Iris pigment epithelial cell (primary cell): ENCODE measurements around the gene PSEN1.

Experiments
- DNase-seq: peaks from one replicate; pipeline ENCODE4 v3.0.0-alpha.2; 2011; ENCODE audit warnings: low read depth

The PSEN1 gene

DNA sequence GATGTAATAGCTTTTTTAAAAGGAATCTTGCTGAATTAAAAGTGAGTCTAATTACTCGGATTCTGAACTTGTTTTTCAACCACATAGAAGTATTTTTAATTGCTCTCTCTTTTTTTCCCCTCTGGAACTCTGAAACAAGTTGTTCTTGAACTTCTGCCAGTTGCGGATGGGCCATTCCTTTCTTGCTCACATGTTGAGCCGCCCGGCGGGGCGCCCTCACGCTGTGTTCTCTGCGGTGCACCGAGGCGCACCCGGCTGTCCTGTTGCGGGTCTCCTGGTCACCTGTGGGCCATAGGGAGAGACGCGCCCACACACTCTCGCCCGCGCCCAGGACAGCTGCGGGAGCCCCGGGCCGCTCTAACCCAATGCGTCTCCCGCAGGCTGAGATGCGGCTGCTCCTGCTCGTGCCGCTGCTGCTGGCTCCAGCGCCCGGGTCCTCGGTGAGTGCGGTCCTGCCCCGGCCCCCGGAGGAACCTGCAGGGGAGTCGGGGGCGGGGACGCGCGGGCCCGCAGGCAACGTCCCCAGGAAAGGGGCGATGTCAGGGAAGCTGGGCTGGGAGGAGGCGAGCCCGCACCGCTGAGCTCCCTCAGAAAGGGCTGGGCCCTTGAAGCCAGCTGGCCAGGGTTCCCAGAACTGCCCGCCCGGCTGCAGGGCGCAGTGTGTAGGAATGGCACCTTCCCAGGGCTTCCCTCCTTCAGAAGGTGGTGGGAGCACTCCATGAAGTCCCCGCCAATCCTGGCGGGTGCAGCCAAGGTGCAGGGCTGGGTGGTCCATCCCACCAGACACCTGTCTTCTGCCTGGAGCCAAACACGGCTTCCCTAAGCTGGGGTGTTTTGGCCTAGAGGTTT lies 103.3 kb downstream of the PSEN1 start:
- DNase-seq, result peak; percentile 78

DNA sequence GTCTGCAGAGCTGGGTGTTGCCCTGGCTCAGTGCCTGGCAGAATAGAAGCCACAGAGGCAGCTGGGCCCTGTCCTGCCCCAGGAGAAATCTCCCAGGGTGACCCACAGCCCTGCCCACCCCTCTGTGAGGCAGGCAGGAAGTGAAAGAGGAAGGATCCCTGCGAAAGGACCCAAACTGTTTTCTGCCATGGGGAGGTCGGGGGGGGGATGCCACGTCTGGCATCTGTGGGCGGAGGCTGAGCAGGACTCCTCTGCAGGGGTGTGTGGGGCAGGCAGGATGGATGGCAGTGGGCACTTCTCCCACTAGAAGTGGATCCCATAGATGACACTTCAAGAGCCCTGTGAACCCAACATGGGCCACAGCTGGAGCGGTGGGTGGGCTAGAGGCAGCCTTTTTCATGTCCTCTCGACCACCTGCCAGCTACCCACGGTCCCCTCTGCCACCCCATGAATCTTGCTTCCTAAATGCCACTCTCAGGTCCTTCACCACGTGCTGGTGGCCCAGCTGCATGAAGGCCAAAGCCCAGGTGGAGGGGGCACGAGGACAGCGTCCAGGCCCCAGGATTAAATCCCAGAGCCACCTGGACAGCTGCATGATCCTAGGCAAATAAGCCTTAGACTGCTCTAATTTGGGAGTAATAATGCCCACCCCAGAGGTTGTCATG lies 104.6 kb downstream of the PSEN1 start:
- DNase-seq, result no peak

DNA sequence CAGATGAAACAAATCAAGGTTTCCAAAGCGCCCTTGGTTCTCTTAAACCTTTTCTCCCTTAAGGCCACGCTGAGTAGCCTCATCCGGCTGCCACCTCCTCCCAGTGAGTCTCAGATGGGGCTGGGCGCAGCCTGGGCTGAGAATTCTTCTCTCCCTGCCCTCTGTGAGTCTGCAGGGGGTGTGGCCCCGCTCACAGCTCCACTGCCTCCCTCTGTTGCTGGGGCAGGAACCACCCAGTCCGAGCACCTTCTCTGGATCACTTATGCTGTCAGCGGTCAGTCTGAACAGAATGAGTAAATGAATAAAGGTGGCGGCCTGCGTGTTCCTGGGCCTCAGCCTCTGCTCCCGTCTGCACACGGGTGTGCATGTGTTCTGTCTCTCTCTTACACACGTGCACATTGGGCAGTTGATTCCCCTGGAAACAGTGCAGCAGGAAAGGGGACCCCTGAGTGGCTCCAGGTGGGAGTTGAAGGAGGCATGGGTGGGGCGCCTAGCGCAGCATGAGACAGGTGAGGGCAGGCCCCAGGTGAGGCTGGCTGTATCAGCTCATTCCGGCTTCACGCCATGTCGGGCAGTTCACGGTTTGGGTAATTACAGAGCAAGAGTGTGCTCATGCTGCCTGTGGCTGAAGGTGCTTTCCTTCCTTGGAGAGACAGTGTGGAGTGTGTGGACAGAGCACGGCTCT lies 105.3 kb downstream of the PSEN1 start:
- DNase-seq, result no peak

DNA sequence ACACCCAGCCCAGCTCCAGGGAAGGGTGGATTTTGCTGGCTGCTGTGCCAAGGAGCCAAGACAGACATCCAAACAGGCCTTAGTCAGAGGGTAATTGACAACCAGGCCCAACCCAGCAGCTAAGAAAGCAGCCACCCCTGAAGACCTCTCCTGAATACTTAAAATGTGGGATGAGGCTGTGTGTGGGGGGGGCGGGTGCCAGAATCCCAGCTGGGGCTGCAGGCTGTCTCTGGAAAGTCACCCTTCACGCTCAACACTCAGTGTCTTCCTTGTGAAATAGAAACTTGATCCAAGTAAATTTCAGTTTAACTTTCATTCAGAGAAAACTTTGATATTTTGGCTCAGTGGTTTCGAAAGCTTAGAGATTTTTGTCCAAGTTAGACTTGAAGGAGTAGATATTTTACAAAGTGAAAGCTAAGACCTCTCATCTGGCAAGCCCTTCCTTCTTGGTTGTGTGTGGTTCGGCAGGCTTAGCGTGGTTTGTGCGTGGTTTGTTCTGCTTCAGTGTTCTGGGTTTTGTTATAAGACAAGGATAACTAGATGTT lies 106.1 kb downstream of the PSEN1 start:
- DNase-seq, result peak; percentile 32

DNA sequence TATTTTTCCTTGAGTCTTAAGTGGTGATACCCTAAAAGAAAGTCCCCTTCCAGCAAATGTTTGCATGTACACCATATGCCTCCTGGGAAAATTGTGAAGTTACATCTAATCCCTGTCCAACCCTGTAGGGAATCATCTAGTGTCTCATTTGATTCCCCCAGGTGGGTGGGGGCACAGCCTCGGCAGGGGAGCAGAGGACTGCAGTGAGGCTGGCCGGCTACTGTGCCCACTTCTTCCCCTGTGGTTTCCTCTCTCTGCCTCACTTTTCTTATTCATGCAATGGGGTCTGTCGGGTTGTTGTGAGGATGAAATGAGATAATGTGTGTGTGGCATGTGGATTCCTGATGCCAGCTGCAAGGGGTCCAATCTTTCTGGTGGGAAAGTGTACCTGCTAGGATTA lies 107.0 kb downstream of the PSEN1 start:
- DNase-seq, result no peak

DNA sequence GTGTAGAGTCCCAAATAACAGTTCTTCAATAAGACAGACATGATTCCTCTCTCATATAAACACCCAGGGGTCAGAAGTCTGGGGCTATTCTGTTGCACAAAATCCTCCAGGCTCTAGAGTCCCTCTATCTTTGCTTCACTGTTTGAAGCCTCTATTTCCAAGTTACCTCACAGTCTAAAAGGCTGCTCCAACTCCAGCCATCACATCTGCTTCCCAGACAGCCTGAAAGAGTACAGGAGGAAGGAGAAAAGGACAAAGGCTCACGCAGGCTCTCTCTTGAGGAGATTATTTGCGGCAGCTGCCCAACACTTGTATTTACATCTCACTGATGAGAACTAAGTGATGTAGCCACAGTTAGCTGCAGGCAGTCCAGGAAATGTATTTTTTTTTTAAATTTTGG lies 107.4 kb downstream of the PSEN1 start:
- DNase-seq, result no peak

DNA sequence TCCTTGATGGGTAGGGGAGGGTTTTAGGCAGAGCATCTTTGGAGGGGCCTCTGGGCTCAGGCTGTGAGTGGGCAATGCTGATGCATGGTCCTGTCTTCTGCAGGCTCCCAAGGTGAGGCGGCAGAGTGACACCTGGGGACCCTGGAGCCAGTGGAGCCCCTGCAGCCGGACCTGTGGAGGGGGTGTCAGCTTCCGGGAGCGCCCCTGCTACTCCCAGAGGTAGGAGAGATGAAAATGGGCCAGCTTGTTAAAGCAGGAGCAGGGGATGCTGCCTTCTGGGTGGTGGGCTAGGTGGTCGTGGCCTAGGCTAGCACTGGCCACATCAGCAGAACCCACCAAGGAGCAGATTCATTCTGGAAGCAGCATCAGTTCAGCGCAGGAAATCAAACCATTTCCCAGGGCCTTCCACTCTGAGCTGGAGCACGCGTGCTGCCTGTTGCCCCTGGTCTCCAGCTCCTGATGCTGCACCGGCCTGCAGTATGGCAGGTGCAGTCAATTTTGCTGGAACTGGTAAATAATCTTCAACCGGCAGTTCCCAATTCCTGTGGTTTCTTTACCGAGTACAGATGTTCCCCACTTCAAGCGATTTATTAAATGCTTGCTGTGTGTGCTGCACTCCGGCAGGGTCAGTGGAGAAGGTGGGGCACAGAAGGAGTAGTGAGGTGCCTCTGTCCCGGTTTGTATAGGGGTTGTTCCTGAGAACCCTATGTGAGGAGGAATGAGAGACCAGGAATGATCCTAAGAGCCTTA lies 108.4 kb downstream of the PSEN1 start:
- DNase-seq, result no peak

DNA sequence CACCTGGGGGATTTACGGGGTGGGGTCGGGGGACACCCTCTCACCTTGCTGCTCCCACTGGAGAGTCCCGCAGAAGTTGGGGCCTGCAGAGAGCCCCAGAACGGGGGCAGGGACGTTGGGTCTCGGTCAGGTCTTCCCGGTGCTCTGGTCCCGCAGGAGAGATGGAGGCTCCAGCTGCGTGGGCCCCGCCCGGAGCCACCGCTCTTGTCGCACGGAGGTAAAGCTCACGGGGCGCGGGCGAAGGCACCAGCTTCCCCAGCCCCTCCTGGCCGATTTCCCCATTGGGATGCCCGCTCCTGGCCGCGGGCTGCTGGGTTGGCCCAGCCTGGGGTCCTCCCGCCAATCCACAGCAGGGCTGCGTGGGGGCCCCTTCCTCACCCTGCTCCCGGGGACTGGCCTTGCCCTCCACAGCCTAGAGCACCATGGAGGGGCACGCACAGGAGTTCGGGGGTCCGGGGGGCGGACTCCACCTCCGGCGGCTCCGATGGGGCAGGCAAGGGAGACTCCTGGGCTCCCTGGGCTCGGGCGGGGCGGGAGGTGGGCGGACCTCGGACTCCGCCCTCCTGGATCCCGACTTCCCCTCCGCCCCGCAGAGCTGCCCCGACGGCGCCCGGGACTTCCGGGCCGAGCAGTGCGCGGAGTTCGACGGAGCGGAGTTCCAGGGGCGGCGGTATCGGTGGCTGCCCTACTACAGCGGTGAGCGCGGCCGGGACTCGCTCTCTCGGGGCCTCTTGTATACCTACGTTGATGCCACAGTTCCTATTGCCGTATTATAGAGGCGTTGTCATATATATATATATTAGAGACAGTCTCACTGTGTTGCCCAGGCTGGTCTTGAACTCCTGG lies 109.4 kb downstream of the PSEN1 start:
- DNase-seq, result peak; percentile 49

DNA sequence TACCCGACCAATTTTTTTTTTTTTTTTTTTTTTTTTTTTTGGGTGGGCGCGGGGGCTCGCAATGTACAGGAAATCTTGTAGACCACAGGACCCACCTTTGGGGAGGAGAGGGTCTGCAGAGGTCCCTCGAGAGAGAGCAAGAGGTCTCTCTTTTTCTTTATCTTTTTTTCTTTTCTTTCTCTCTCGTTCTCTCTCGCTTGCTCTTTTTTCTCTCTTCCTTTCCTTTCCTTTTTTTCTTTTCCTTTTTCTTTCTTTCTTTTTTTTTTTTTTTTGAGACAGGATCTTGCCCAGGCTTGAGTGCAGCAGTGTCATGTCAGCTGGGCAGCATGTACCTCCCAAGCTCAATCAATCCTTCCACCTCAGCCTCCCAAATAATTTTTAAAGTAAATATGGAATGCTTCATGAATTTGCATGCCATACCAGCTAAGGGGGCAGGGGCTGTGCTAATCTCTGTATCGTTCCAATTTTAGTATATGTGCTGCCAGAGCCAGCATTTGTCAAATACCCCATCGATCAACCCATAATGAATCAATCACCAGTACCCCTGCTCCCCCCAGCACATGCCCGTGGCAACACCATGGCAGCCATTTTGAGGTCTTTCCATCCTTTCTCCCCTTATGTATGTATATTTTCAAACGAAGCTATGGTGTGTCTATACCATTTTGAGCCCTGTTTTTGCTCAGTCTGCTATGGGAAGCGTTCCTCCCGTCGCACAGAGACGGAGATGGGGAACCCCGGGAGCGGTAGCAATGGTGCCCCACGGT lies 110.3 kb downstream of the PSEN1 start:
- no peak for DNase-seq

DNA sequence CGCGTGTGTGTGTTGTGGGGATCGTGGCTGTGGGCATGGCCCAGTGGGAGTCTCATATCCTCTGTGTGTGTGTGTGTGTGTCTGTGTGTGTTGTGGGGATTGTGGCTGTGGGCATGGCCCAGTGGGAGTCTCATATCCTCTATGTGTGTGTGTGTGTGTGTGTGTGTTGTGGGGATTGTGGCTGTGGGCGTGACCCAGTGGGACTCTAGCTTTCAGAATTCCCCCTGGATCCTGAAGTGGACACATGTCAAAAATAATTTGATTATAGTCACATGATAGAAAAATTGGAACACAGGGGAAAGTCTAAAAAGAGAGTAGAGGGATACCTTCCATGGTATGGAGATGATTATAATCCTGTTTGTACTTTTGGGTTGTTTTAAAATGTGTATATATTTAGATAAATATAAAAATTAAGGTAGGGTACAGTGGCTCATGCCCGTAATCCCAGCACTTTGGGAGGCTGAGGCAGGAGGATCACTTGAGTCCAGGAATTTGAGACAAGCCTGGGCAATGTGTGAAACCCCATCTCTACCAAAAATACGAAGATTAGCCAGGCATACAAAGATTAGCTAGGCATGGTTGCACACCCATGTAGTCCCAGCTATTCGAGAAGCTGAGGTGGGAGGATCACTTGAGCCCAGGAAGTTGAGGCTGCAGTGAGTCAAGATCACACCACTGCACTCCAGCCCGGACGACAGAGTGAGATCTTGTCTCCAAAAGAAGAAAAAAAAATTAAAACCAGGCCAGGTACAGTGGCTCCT lies 112.0 kb downstream of the PSEN1 start:
- DNase-seq, result peak; percentile 62

DNA sequence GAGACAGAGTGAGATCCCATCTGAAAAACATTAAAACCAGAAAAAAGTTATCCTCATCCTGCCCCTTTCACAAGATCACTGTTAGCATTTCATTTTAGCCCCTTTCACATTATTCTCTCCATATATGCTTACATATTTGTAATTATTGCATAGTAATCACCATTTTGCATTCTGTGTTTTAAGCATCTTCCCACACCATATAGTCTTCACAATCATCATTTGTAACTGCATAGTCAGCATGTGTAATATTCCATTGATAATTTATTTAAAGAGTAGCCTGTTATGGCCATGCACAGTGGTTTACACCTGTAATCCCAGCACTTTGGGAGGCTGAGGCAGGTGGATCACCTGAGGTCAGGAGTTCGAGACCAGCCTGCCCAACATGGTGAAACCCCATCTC lies 112.8 kb downstream of the PSEN1 start:
- DNase-seq, result no peak

DNA sequence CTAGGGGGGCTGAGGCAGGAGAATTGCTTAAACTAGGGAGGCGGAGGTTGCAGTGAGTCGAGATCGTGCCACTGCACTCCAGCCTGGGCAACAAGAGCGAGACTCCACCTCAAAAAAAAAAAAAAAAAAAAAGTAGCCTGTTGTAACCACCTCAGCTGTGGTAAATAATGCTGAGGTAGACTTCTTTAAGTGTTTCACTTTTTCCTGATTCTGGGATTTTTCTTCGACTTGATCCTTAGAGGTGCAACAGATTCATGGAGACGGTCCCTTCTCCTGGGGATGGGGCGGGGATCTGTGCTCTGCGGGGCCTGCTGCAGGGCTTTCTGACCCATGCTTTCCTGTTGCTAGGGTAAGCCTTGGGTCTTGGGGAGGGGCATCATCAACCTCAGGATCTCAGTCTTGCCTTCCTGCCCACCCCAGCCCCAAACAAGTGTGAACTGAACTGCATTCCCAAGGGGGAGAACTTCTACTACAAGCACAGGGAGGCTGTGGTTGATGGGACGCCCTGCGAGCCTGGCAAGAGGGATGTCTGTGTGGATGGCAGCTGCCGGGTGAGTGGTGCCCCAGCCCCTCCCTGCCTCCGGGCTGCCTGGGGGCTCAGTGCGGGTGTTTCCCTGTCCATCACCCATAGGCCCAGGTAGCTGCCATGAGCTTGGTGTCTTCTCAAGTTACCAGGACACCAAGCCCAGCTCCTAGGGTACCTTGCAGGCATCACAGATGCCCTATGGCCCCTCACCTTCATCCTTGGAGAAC lies 113.4 kb downstream of the PSEN1 start:
- no peak for DNase-seq

DNA sequence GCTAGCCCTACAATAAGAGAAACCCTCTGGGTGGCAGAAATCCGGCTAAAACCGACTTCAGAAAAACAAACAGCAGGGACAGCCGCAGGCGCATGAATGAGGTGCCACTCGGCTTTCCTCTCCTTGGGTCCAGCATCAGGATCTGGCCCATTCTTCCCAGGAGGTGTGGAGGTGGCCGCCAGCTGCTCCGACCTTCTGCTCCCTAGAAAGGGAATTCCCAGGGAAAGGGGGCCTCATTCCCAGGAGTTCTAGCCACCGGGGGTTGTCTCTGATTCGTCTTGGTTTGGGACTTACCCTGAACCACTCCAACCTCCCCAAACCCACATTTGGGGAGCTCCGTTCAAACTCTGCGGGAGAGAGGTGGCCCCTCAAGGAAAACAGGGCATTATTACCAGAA lies 114.0 kb downstream of the PSEN1 start:
- DNase-seq, result no peak

DNA sequence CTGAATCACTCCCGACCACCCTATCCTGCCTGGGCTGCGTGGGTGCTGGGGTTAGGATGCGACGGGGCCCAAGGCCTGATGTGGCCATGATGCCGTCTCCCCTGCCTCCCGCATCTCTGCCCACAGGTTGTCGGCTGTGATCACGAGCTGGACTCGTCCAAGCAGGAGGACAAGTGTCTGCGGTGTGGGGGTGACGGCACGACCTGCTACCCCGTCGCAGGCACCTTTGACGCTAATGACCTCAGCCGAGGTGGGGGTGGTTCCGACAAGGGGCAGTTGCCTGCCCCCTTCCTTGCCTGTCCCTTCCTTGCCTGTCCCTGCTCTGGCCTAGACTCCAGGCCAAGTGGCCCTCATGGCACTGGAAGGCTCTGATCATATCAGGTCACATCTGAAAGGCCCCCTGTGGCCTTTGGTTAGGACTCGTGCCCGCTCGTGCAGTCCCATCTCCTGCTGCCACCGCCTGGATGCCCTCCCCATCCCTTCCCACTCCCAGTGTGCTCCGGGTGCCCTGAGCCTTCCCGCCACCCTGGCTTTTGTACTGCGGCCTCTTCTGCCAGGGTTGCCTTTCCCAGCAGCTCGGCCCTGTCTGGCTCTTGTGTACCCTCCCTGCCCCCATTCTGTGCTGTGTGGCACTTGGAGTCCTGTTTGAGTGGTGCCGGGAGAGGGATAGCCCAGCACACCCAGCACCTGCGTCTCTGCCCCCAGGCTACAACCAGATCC lies 114.6 kb downstream of the PSEN1 start:
- DNase-seq, result no peak

DNA sequence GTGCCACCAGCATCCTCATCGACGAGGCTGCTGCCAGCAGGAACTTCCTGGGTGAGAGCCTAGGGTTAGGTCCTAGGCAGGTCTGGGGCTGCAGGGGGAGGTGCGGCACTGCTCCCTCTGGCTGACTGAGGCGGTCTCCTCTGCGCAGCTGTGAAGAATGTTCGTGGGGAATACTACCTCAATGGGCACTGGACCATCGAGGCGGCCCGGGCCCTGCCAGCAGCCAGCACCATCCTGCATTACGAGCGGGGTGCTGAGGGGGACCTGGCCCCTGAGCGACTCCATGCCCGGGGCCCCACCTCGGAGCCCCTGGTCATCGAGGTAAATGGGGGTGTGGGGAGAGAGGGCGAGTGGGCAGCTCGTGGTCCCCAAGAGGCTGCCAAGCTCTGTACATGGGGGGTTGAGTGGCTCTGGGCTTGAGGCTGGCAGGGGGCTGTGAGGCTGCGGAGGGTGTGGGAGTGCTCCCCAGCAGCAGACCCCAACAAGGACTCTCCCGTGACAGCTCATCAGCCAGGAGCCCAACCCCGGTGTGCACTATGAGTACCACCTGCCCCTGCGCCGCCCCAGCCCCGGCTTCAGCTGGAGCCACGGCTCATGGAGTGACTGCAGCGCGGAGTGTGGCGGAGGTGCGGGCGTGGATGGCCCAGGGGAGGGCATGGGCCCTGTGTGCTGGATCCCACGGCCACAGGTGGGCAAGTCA lies 115.4 kb downstream of the PSEN1 start:
- DNase-seq, result no peak

DNA sequence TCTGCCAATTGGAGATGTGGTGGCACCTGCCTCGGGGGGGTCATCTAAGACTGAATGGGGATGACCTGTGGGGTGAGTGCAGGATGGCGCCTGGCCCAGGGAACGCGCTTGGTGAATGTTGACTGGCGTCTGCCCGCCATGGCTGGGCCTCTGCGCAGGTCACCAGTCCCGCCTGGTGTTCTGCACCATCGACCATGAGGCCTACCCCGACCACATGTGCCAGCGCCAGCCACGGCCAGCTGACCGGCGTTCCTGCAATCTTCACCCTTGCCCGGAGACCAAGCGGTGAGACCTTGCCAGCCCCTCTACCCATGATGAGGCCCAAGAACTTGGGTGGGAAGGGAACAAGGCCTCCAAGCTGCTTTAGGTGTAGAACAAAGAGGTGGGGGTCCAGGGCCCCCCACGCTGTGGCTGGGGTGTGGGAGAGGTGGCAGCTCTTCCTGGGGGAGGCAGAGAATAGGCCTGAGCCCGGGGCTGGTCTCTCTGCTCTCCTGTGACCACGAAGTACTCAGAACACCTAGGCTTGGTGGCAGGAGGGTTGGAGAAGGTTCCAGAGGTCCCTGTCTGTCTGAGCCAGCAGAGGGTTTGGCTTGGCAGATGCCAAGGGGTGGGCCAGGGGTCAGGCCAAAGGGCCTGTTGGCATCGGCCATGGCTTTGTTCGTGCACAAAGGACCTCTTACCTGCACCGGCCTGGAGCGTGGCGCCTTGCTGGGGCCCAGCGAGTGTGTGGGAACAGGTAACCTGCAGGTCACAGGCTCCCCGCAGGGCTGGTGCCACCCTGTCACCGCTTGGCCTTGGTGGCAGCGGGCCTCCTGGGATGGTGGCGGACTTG lies 116.4 kb downstream of the PSEN1 start:
- DNase-seq, result no peak

DNA sequence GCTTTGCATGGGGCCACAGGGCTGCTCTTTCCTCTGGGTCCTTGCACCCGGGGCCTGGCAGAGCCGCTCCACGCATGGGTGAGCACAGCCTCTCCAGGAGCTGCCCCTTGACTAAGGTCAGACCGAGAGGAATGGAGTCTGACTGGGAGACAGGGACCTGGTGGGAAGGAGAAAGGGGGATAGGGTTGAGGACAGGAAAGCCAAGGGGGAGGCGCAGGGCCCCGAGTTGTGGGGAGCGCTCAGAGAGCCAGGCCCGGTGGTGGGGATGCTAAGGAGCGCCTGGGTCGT lies 117.0 kb downstream of the PSEN1 start:
- no peak for DNase-seq
